ENCODE results near the gene RNF167. TPM values are rescaled to one million over a fixed set of nuclear protein-coding genes. Genes with fewer than 3 reads are reported as not detected.

The RNF167 gene
- total and polyA plus RNA-seq, 2 of the 13 experiments (the other 11 are each of a cell fraction or from before 2014, with no cell fraction given): 44.1 to 45.4 TPM

GRCh38 chr17:4980644-4981216 lies 40.7 kb downstream of the RNF167 start (continued):
- no peak for TF ChIP-seq MLLT10 (CRISPR knock-in tag; IDR thresholded peaks at IDR 0.05)
- TF ChIP-seq KLF9 (CRISPR knock-in tag; IDR thresholded peaks at IDR 0.05; ENCODE audit: low read depth): no peak
- 0 out of 2 replicates have a peak, but pooled peaks have one; percentile 49 for TF ChIP-seq HNF1B (CRISPR knock-in tag; IDR thresholded peaks at IDR 0.05)
- TF ChIP-seq ZNF740 (CRISPR knock-in tag; IDR thresholded peaks at IDR 0.05): no peak
- TF ChIP-seq ZBTB25 (CRISPR knock-in tag; IDR thresholded peaks at IDR 0.05): no peak
- peak; percentile 75 for TF ChIP-seq CTCF (CRISPR knock-in tag; IDR thresholded peaks at IDR 0.05)
- no peak for TF ChIP-seq ZNF770 (CRISPR knock-in tag; IDR thresholded peaks at IDR 0.05)
- no peak for TF ChIP-seq ZBTB33 (CRISPR knock-in tag; IDR thresholded peaks at IDR 0.05)
- TF ChIP-seq MIER2 (CRISPR knock-in tag; IDR thresholded peaks at IDR 0.05): no peak
- TF ChIP-seq ZNF510 (CRISPR knock-in tag; IDR thresholded peaks at IDR 0.05; ENCODE audit: low read depth): no peak
- no peak for TF ChIP-seq ZNF773 (CRISPR knock-in tag; IDR thresholded peaks at IDR 0.05; ENCODE audit: borderline replicate concordance)
- no peak for TF ChIP-seq PHB2 (IDR thresholded peaks at IDR 0.05; ENCODE audit: partially characterized antibody)
- no peak for TF ChIP-seq ZNF30 (CRISPR knock-in tag; IDR thresholded peaks at IDR 0.05)
- no peak for TF ChIP-seq ZNF10 (CRISPR knock-in tag; IDR thresholded peaks at IDR 0.05; ENCODE audit: borderline replicate concordance, low read depth)
- TF ChIP-seq CEBPG (CRISPR knock-in tag; IDR thresholded peaks at IDR 0.05): no peak
- TF ChIP-seq NFYC (CRISPR knock-in tag; IDR thresholded peaks at IDR 0.05): no peak
- TF ChIP-seq ZNF207 (IDR thresholded peaks at IDR 0.05; ENCODE audit: borderline replicate concordance): no peak
- no peak for TF ChIP-seq ZMYM4 (CRISPR knock-in tag; IDR thresholded peaks at IDR 0.05)
- no peak for TF ChIP-seq NR2F6 (IDR thresholded peaks at IDR 0.05)
- no peak for TF ChIP-seq NR2F6 (CRISPR knock-in tag; IDR thresholded peaks at IDR 0.05)
- no peak for TF ChIP-seq RCOR2 (CRISPR knock-in tag; IDR thresholded peaks at IDR 0.05)
- TF ChIP-seq ZNF326 (CRISPR knock-in tag; IDR thresholded peaks at IDR 0.05; ENCODE audit: borderline replicate concordance): no peak
- no peak for TF ChIP-seq ZNF317 (CRISPR knock-in tag; IDR thresholded peaks at IDR 0.05)

Data from HepG2 (cell line).